GF-D8 (cell line): ENCODE data around the gene CHRM4.

Experiments
- DNase-seq: peaks from one replicate; lab custom pipeline; 2025; lab: John Stamatoyannopoulos, UW

Gene CHRM4

DNA sequence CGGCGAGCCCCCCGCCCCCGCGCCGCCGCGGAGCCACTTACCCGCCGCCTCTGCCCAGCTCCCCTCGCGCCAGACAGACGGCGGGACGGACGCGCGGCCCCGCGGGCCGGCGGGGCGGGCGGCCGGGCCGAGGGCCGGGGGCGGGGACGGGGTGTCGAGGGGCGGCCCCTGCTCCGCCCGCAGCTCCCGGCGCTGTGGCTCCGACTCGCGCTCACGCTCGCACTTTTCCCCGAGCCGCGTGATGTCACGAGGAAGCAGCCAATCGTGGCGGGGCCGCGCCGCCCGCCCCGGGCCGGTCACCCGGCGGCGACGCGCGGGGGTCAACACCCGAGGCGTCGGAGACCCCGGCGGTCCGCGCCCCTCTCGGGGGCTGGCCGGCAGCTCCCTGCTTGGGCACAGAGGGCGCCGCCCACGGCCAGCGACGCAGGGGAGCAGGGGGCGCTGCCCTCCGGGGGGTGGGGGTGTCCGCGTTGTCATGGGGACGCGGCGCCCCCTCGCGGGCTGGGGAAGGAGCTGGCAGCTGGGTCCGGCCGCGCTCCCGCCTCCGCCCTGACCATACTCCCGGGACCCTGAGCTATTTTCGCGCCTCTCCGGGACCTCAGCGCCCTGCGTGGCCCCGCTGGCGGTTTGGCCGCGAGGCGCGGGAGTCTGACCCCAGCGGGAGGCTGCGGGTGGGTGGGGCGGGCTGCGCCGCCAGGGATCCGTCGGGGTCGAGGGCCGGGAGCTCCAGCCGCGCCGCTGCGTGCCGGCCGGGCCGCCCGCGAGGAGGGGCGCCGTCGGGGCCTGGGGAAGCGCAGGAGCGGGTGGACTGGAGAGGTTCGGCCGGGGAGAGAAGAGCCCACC, at the start of gene CHRM4:
Gene CHRM4 (minus strand): TSS at position 199 of the 843 bp plus-strand sequence. CDS start 5,219 bp downstream, outside the sequence.
- no peak for DNase-seq

DNA sequence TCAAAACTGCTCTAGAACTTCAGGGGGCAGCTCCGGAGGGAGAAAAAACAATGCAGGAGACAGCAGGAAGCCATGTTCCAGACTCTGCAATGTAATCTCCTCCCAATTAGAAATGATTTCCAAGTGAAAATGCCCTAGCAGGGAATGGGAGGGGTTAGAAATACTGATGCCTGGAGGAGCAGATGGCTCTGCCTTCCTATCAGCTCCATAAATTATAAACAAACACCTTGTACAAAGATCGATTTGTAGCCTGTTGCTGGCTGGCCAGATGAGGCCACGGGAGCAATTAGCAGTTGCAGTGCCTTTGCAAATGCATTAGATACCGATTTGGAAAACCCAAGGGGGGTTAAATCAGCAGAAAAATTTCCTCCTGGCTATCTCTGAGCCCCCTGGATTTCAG, 46.6 kb upstream of the CHRM4 start:
- no peak for DNase-seq

DNA sequence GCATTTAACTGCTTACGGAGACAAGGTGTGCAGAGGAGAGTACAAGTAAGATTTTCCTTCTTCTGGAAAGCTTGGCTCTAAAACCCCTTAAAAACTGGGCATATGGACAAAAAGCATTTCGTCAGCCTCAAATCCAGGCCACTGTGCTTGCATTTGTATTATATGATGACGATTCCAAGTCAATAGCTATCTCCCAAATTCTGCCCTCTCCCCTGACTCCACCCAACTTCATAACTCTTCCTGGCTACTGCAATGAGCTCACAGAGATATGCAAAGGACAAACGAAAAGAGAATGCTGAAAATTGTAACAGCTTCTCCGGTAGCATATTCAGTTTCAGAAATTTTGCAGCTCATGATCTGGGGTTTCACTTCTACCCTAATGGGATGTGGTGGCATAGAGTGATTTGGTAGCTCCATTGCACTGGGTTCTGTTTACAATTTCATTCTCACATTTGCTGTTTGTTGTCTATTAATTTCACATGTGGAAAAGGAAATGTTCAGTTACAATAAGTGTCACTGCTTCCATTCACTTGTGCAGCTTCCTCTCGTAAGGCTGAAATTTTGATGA, 45.6 kb upstream of the CHRM4 start:
- no peak for DNase-seq

DNA sequence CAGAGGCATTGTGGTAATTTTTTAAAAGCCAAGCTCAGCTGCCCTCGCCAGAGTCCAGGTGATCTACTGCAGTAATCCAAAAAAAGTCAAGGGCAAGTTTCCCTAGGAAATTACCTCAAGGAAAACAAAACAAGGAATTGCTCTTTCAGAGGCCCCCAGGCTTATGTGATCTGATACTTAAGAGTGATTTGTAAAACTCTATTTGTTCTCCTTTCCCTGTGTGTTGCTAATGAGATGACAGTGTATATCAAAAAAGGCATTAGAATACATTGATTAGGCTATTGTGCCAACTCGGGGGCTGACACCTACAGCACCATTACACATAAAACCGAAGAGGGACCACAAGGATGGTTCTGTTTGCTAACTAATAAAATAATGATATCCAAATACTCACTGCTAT, 44.5 kb upstream of the CHRM4 start:
- no peak for DNase-seq

DNA sequence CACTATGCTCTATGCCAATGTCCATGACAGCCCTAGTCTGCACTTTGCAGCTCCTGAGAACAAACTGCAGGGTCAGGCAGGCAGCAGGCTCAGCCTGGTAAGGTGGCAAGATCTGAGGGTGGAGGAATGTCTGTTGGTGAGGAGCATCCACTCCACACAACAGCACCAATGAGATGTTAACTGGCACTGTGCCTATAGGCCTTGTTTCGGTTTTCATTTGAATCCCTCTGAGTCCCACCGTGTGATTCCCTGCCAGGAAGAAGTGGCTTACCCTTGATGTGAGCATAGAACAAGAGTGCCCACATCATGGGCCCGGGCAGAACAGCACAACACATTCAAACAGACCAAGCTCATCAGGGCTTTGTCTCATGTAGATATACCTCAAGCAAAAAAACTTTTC, 44.1 kb upstream of the CHRM4 start:
- no peak for DNase-seq

DNA sequence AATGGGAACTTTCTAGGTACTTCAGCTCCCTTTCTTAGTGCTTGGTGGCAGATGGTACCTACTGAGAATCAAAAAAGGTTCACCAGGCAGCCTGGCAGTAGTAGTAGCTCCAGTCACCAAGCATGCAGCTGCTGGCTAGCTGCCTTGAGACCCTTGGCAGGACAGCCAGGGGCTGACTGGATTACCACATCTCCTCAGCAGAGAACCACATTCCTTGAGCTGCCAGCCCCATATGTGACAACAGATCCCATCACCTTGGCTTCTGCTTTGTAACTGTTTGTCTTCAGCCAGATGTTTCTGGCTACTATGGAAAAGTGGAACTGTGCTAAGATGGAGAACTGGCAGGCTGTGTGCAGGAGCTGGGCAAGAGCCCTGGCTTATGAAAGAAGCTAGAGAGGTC, 39.6 kb upstream of the CHRM4 start:
- DNase-seq: no peak

DNA sequence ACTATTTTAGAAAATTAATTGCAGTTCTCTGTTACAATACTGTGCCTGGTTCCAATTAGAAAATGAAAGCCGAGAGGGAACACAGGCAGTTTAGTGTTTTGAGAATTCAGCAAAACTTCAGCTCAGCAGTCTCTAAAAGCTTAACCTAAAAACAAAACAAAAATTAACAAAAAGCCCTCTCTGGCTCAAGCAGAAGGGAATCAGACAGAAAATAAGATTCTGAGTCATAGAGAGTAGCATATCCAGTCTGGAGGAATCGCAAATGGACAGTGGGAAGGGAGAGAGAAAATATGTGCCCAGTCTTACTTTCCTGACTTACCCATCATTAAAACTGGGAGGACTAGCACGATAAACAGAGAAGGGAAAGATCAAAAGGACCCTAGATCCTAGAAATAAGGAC, 38.1 kb upstream of the CHRM4 start:
- no peak for DNase-seq

DNA sequence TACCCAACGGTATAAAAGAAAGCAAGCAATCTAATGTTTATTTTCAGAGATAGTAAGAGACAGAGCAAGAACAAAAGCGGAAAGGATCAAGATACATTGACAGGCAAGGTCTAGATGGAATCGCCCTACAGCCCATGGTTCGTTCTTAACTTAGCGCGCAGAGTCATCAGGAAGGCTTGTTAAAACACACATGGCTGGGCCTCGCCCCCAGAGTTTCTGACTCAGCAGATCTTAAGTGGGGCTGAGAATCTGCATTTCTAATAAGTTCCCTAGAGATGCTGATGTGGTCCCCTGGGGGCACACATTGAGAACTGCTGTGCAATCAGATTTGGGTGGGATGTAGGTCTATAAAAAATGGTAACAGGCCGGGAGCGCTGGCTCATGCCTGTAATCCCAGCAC, 35.8 kb upstream of the CHRM4 start:
- DNase-seq: no peak

DNA sequence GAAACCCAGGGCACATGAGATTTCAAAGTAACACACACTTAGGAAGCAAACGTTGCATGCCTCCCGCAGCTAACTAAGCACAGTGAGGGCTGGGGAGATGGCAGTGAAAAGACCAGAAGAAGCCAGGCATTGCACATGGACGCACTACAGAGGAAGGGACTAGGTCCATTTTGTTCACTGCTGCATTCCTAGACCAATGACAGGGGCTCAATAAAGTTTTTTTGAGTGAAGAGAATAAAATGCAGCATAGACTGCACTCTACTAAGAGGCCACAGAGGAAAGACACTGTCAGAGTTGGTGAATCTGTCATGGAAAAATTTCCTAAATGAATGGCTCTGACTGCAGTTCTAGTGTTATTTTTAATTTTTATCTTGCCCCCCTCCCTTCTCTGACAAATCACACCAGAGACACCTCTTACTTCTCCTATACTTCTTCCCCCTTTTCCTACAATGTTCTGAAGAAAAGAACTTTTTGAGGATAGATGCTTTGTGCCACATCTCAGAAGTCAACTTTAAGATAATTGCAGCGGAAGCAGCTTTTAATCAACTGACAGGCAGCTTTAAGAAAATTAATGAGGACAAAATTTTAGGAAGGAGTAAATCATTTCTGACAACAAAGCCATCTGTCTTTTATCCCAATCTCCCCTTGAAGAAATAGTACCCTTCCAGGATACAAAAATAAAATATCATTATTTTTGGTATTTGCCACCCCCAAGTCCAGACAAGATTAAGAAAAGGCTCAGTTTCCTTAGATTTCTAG, 34.8 kb upstream of the CHRM4 start:
- no peak for DNase-seq

DNA sequence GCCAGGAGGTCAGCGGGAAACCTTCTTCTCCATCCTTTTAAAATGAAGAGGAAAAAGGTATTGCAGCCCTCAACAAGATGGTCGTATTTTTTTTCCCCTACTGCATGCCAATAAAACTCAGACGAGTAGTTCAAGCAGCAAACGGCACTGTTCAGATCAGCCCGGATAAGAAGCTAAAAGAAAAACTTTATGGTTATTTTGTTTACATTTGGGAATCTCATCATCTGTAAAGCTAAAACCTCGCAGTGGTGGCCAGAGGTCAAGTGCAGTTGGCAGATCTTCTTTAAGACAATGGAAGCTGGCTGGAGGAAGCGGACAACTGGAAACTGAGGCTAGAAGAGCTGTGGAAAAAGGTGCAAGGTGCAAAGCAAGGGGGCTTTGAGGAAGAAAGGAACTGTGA, 31.0 kb upstream of the CHRM4 start:
- no peak for DNase-seq

DNA sequence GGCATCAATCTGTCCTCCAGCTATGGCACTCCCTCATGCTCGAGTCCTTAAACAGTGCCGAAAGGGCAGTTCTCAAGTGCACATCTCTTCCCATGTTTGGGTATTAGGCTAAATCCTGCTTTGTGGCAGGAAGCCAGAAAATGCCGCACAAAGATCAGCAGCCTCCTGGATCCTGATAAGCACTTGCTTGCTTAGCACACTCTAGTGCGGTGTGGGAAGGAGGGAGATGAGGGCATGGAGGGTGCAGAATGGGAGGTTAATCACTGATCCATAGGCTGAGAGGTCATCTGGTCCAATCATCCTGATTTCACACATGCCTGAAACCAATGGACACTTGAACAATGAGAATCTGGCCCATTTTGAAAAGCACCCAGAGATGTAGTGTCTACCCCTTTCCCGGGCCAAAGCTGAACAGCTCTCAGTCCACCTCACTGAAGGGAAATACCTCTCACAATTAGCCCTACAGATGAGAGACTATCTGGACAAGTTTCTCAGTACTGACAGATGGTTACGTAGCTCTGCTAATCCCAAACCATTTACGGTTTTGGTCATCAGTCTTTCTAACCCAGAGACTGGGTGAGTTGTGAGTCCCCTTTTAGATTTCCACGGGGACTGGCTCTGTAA, 29.8 kb upstream of the CHRM4 start:
- no peak for DNase-seq

DNA sequence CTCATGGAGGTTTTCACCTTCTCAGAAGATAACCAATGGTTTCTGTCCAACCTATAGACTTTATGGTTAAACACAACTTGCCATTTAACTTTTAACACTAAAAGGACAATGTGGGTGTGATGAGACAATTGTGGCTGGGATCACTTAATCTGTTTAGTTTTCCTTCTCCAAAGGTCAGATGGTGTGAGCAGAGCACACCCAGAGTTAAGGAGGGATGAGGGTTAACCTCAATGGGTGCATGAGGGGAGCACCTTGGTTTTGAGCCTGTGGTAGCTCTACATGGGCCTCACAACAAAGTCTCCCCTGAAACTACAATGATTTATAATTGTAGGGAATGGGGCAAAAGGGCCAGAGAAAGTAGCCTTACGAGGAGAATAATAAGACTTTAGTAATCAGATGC, 28.9 kb upstream of the CHRM4 start:
- no peak for DNase-seq

DNA sequence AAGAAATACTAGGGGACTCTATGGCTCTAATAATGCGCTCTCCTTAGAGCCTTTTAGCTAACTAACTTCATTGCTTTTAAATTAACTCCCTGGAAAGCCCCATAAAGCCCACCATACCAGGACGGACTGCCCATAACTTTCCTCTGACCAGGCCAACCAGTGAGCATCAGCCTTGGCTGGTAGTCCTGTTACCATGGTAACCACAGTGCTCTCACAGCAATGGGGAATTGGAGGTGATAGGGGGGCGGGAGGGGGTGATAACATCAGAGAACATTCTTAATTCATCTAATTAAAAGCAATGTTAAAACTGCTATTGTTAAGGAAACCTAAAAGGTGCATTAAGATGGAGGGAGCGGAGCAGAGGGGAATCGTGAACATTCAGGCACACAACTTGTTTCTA, 27.2 kb upstream of the CHRM4 start:
- DNase-seq: no peak

DNA sequence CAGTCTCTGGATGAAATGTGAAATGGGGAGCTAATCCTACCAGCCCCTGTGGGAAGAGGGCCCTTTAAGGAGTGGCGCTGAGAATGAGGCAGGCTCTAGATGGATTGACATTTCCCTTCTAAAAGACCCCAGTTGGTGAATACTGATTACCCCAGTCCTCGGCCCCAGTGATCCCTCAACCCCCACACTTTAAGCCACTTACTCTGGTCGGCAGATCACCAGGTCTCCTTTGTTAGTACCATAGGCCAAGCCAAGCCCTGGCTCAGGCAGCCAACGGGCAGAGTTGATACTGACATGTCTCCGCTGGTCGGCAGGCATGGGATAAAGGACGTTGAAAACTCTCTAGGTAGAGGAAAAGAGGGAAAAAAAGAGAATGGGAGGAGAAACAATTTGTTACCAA, 26.1 kb upstream of the CHRM4 start:
- no peak for DNase-seq

DNA sequence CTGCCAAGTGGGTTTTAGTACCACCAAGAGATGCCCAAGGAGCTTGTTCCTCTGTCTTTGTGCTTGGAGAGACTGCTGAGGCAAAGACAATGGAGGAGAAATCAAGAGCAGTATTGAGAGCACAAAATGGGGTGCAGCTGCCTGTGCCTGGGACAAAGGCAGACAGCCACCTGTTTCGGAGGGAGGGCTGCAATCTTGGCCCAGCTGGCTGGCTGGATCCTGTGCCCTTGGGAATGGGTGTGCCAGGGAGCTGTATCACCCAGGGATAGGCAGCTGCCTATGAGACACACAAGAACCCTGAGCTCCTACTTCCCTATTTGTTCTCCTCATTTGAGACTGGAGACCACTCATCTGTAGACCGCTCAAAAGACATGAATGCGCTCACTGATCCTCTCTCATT, 23.3 kb upstream of the CHRM4 start:
- no peak for DNase-seq

DNA sequence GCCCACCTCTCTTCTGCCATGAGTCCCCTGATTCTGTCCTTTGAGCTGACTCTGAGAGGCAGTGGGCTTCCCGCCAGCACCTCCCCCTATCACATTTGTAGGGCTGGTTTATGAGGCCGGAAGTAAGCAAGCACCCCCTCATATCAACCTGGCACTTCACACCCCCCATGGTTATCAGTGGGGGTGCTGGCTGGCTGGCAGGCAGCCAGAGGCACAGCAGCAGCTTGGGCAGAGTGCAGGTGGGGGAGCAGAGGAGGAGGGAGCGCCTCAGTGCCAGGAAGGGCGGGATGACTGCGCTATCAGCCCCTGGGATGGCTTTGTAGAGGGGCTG, 22.9 kb upstream of the CHRM4 start:
- no peak for DNase-seq

DNA sequence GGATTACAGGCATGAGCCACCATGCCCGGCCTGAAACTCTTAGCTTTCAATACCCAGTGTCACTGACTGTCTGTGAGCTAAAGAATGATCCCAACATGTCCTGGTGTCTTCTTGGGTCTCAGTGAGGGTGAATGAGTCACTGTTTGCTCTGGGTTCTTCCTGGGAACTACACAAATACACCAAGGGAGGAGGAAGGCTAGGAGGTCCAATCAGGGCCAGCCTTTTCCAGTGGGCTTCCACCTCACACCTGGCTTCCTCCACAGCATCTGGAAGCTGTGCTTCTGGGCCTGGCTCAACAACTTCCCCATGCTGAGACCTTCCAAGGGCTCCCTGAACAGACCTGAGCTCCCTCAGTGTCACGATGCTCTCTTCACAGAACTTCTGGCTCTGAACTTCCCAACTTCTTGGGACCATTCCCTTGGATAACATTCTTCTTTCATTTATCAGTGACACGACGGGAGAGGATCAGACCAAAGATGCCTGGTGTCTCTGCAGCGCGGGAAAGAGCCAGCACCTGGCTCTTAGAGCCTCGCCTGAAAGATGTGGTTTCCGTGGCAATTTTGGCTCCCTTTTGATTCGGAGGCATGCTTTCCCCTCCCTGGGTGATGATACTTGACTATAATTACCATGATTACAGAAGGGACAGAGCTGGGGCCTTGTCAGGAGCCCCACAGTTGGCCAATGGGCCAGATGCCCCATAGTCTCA, 22.3 kb upstream of the CHRM4 start:
- no peak for DNase-seq

DNA sequence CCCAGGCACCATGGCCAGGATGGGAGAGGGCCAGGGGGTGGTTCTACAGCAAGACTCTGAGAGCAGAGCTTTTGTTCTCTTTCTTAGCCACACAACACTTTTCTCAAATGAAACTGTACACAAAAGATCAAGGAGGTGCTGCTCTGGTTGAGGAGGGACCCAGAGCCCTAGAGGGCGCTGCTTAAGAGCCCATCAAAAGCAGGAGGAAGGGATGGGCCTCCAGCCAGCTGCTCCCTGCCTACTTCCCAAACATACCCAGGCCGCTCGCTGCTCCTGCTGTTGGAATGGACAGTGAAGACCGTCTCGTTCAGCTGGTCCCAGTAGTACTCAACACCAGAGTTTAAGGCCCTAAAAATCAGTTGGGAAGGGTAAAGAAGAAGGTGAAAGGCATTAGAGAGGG, 18.4 kb upstream of the CHRM4 start:
- DNase-seq: no peak

DNA sequence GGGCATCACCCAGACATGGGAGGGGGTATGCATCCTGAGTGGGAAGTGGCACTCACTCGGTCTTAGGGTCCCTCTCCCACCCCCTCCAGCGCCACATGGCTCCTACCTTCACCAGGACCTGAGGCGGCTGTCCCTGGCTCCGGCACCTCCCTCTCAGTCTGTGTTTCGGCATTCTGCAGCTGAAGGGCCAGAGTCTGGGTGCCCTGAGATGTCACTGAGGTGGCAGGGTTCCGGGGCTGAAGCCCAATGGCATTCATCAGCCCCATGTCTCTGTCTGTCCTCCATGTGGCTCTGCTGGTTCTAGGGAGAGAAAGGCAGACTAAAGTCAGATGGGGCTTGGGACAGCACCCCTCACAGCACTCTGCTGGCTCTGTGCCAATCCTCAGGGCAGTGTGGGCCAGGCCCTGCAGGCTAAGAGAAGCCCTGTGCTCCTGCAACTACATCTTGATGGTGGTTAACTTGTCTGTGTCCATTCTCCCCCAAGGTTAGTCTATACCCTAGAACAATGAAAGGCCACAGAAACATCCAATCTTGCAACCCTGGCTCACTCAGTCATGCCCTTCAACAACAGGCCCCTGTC, 16.9 kb upstream of the CHRM4 start:
- DNase-seq: no peak

DNA sequence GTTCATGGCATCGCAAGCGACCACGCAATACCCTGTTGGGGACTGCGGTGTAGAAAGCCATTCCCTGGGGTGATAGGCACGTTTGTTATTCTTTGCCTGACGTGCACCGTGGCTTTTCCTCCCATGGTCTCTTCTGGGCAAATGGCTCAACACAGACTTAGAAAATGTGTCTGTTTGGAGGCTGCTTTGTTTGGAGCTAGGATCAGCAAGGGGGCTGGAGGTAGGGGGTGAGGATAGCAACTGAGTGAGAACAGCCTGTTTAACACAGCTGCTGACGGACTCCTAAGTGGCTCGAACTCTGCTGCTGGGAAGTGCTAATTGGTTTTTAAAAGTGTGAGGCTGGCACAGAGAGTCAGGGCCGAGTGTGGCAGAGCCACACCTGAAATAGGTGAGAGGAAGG, 16.1 kb upstream of the CHRM4 start:
- no peak for DNase-seq

DNA sequence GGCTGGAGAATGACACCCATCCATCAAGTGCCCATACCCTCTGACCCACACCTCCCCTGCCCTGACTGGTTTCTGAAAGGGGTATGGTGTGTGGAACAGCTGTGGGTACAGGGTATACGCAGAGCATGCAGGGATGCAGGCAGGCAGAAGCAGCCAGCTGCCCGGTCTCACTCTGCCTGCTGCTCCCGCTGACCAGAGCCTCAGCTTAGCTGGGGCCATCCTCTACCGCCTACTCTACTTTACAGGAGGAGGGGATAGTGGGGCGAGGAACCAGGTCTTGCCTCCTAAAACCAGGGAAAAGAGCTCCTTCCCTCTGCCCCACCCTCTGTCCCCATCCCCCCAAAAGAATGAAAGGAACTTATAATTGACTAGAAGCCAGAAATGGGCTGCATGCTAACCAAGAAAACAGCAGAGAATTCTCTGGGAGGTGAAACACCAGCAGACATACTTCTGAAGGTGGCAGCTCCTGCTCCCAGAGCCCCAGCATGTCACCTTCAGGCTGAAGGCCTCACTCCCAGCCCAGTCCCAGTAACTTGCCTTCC, 13.0 kb upstream of the CHRM4 start:
- DNase-seq: no peak
